LNCAP (cell line): ENCODE measurements around the gene KCNS1.

Experiments
- CTCF ChIP-seq: fragments of 450-650 bp; IDR thresholded peaks from 2 replicates; pipeline ENCODE4 v1.5.1; 2017; ENCODE audit warnings: mild to moderate bottlenecking

The KCNS1 gene

GRCh38 chr20:45059022-45059728 lies 41.8 kb downstream of the KCNS1 start:
- TF ChIP-seq CTCF, result no peak

- TF ChIP-seq CTCF, result no peak
These were observed 42.6 kb downstream of the KCNS1 start for GRCh38 chr20:45058168-45058850.

- TF ChIP-seq CTCF, result no peak
These were observed 44.3 kb downstream of the KCNS1 start for GRCh38 chr20:45056473-45057173.

GRCh38 chr20:45055056-45055455 lies 45.9 kb downstream of the KCNS1 start:
- no peak for TF ChIP-seq CTCF

- TF ChIP-seq CTCF, result no peak
These were observed 47.2 kb downstream of the KCNS1 start for GRCh38 chr20:45053430-45054351.

- no peak for TF ChIP-seq CTCF
These were observed 48.1 kb downstream of the KCNS1 start for GRCh38 chr20:45052698-45053429.
